Neural cell (in vitro differentiated cells): ENCODE data around the gene LRMDA. TPM values are rescaled to one million over a fixed set of nuclear protein-coding genes. Genes with fewer than 3 reads are reported as not detected.

Source experiments
- H2AFZ ChIP-seq: fragments of 200-600, 300-800 bp; sonication (generic), shearing (Covaris generic); 2 replicates; pipeline ENCODE4 v1.6.0; 2014; ENCODE audit warnings: low read depth, mild to moderate bottlenecking, antibody characterized with exemption, low read length, moderate library complexity
- H3F3A ChIP-seq: fragments of 200-600 bp; shearing (Covaris generic); 2 replicates; pipeline ENCODE4 v1.6.1; 2016; ENCODE audit warnings: mild to moderate bottlenecking, moderate library complexity, mixed read lengths, antibody characterized with exemption, low read length; ENCODE audit not compliant: insufficient read depth, poor library complexity, severe bottlenecking
- H3K27ac ChIP-seq: fragments of 200-600, 300-800 bp; sonication (generic), shearing (Covaris generic); 2 replicates; pipeline ENCODE4 v1.5.1; 2014; ENCODE audit warnings: mild to moderate bottlenecking, low read length, moderate library complexity
- H3K27me3 ChIP-seq: fragments of 300-800, 200-600 bp; sonication (generic), shearing (Covaris generic); 2 replicates; pipeline ENCODE4 v1.6.0; 2014; ENCODE audit warnings: mild to moderate bottlenecking, low read depth, low read length, moderate library complexity; ENCODE audit not compliant: insufficient read depth
- H3K36me3 ChIP-seq: fragments of 300-800, 200-600 bp; sonication (generic), shearing (Covaris generic); 2 replicates; pipeline ENCODE4 v1.5.1; 2014; ENCODE audit warnings: mild to moderate bottlenecking, antibody characterized with exemption, low read length, moderate library complexity; ENCODE audit not compliant: insufficient read depth
- H3K4me2 ChIP-seq: fragments of 300-800, 200-600 bp; sonication (generic), shearing (Covaris generic); 2 replicates; pipeline ENCODE4 v1.6.0; 2014; ENCODE audit warnings: mild to moderate bottlenecking, low read length
- H3K4me3 ChIP-seq: fragments of 300-800, 200-600 bp; sonication (generic), shearing (Covaris generic); 2 replicates; pipeline ENCODE4 v1.5.1; 2014; ENCODE audit warnings: mild to moderate bottlenecking, low read length, moderate library complexity
- H3K79me2 ChIP-seq: fragments of 200-600 bp; shearing (Covaris generic); replicated peaks from 2 replicates; pipeline ENCODE4 v1.6.0; 2014; ENCODE audit warnings: mild to moderate bottlenecking, low read length, moderate library complexity; ENCODE audit not compliant: insufficient read depth
- H3K9ac ChIP-seq: fragments of 300-800, 200-600 bp; sonication (generic), shearing (Covaris generic); 2 replicates; pipeline ENCODE4 v1.6.1; 2016; ENCODE audit warnings: mild to moderate bottlenecking, low read length, mixed read lengths
- H3K9me2 ChIP-seq: fragments of 200-600 bp; shearing (Covaris generic); 2 replicates; pipeline ENCODE4 v1.6.1; 2016; ENCODE audit warnings: mild to moderate bottlenecking, low read length, mixed read lengths; ENCODE audit not compliant: insufficient read depth
- H3K9me3 ChIP-seq: fragments of 200-600, 300-800 bp; sonication (generic), shearing (Covaris generic); 2 replicates; pipeline ENCODE4 v1.6.1; 2016; ENCODE audit warnings: mild to moderate bottlenecking, mixed run types, low read length, moderate library complexity, mixed read lengths
- H4K20me1 ChIP-seq: fragments of 200-600 bp; shearing (Covaris generic); 2 replicates; pipeline ENCODE4 v1.6.1; 2016; ENCODE audit warnings: mild to moderate bottlenecking, mixed run types; ENCODE audit not compliant: insufficient read depth
- EP300 ChIP-seq: fragments of 450-650 bp; conservative IDR thresholded peaks from 2 replicates; pipeline ENCODE4 v1.6.1; 2014; ENCODE audit warnings: antibody characterized with exemption, mild to moderate bottlenecking, moderate library complexity; ENCODE audit not compliant: poor library complexity, severe bottlenecking
- EZH2 ChIP-seq: fragments of 200-600, 300-800 bp; shearing (Covaris generic), sonication (generic); IDR thresholded peaks from 2 replicates; pipeline ENCODE4 v1.6.1; 2014; ENCODE audit warnings: antibody characterized with exemption, low read length, borderline replicate concordance, mild to moderate bottlenecking; ENCODE audit not compliant: insufficient read depth, poor library complexity, severe bottlenecking
- MXI1 ChIP-seq: fragments of 450-650 bp; conservative IDR thresholded peaks from 2 replicates; pipeline ENCODE4 v1.6.1; 2014; ENCODE audit warnings: antibody characterized with exemption, mild to moderate bottlenecking; ENCODE audit not compliant: poor library complexity, severe bottlenecking
- POLR2AphosphoS5 ChIP-seq: IDR thresholded peaks from 2 replicates; pipeline ENCODE4 v1.6.1; 2012
- RAD21 ChIP-seq: fragments of 450-650 bp; conservative IDR thresholded peaks from 2 replicates; pipeline ENCODE4 v1.6.1; 2014; ENCODE audit warnings: antibody characterized with exemption, mild to moderate bottlenecking, moderate library complexity
- SMC3 ChIP-seq: fragments of 450-650 bp; conservative IDR thresholded peaks from 2 replicates; pipeline ENCODE4 v1.6.1; 2014; ENCODE audit warnings: antibody characterized with exemption, mild to moderate bottlenecking, moderate library complexity; ENCODE audit not compliant: poor library complexity
- TAF1 ChIP-seq: IDR thresholded peaks from 2 replicates; pipeline ENCODE4 v1.6.1; 2012; ENCODE audit warnings: low read depth
- polyA plus RNA-seq: library from polyadenylated mRNA; depleted of rRNA; stranded (reverse); fragments of >200 nt; gene quantifications from 2 replicates; pipeline ENCODE4 v1.2.3, GENCODE V29; 2014
- TF ChIP-seq, protein P1 (sequence below): IDR thresholded peaks from 2 replicates; pipeline ENCODE4 v1.6.1; 2012; ENCODE audit warnings: borderline replicate concordance
- TF ChIP-seq, protein P2 (sequence below): fragments of 450-650 bp; IDR thresholded peaks from 2 replicates; pipeline ENCODE4 v1.5.1; 2014; ENCODE audit warnings: antibody characterized with exemption, mild to moderate bottlenecking, moderate library complexity; ENCODE audit not compliant: poor library complexity, severe bottlenecking

LRMDA gene
- polyA plus RNA-seq, 1 donor from 2014 or later: 5.6 TPM

DNA sequence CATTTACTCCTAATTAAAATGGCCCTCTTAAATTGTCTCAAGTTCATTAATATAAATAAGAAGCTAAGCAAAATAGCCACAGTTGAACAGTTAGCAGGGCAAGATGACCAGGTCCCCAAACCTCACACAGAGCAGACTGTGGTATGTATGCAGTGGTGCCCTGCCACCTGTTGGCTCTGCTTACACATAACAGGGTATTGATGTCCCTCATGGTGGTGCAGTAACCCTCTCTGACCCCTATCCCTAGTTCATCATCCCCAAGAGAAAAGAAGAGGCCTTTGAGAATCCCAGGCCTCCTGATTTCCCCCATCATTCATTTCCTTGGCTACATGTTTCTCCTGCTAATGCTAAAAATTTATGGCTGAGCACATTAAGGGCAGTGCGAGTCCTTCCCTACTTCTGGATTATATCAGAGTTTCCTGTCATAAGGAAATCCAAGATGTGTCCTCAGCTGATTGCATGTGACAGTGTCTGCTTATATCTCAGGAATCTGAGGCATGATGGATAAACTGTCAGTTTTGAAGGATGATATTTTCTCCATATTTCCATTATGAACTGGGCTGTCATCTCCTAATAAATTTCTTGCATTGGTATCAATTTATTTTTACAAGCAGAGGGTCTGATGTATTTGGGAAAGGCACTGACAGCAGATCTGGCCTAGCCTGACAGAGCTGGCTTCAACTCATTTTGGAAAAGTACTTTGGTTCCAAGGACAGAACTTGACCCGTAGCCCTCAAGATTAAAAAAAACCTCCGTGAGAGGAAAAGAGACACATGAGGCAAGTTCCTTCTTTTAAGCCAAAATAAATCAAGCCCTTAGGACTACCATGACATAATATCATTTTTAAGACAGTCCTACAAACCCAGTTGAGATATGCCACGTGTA lies 880.6 kb downstream of the LRMDA start:
- Histone ChIP-seq H2AFZ (no peak overlapping the region), H3K79me2 (no peaks in the 10 kb centered on the region), H3K4me2 (no peak overlapping the region), H4K20me1 (no peaks in the 10 kb centered on the region), H3K36me3 (no peaks in the 10 kb centered on the region), H3K27ac (no peak overlapping the region), H3F3A (no peaks in the 10 kb centered on the region), H3K9me3 (no peaks in the 10 kb centered on the region), H3K9me2 (no peaks in the 10 kb centered on the region), H3K27me3 (no peaks in the 10 kb centered on the region), H3K4me3 (no peak overlapping the region), H3K9ac (no peak overlapping the region)
- TF ChIP-seq EP300: peak; percentile 86
- TF ChIP-seq RAD21: no peak

DNA sequence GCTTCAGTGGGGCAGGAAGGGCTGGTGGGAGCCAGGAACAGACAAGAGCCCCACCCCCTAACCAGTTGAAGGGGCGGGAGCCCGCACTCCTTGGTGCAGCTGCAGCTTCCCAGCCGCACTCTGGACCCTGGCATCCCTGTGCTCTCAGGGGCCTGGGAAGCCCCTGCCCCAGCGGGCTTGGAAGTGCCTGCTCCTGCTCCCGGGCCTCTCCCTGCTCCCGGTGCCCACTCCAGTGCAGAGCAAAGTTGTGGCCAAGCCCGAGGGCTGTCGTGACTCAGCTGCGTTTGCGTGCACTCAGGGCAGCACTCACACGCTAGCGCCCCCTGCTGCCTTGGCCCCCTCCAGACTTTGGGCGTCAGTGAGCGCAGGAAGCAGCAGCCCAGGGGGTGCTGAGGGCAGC lies 883.8 kb downstream of the LRMDA start:
- H3K9ac ChIP-seq: no peak overlapping the region
- H4K20me1 ChIP-seq: no peaks in the 10 kb centered on the region
- H3K9me2 ChIP-seq: no peaks in the 10 kb centered on the region
- H2AFZ ChIP-seq: no peak overlapping the region
- no peaks in the 10 kb centered on the region for H3K9me3 ChIP-seq
- no peaks in the 10 kb centered on the region for H3K36me3 ChIP-seq
- H3K79me2 ChIP-seq: no peaks in the 10 kb centered on the region
- TF ChIP-seq, protein P1, sequence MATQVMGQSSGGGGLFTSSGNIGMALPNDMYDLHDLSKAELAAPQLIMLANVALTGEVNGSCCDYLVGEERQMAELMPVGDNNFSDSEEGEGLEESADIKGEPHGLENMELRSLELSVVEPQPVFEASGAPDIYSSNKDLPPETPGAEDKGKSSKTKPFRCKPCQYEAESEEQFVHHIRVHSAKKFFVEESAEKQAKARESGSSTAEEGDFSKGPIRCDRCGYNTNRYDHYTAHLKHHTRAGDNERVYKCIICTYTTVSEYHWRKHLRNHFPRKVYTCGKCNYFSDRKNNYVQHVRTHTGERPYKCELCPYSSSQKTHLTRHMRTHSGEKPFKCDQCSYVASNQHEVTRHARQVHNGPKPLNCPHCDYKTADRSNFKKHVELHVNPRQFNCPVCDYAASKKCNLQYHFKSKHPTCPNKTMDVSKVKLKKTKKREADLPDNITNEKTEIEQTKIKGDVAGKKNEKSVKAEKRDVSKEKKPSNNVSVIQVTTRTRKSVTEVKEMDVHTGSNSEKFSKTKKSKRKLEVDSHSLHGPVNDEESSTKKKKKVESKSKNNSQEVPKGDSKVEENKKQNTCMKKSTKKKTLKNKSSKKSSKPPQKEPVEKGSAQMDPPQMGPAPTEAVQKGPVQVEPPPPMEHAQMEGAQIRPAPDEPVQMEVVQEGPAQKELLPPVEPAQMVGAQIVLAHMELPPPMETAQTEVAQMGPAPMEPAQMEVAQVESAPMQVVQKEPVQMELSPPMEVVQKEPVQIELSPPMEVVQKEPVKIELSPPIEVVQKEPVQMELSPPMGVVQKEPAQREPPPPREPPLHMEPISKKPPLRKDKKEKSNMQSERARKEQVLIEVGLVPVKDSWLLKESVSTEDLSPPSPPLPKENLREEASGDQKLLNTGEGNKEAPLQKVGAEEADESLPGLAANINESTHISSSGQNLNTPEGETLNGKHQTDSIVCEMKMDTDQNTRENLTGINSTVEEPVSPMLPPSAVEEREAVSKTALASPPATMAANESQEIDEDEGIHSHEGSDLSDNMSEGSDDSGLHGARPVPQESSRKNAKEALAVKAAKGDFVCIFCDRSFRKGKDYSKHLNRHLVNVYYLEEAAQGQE: no peak
- TF ChIP-seq MXI1 (no peak), EZH2 (no peak), POLR2AphosphoS5 (no peak), TAF1 (no peak), RAD21 (no peak), SMC3 (no peak), EP300 (no peak)
- TF ChIP-seq, protein P2, sequence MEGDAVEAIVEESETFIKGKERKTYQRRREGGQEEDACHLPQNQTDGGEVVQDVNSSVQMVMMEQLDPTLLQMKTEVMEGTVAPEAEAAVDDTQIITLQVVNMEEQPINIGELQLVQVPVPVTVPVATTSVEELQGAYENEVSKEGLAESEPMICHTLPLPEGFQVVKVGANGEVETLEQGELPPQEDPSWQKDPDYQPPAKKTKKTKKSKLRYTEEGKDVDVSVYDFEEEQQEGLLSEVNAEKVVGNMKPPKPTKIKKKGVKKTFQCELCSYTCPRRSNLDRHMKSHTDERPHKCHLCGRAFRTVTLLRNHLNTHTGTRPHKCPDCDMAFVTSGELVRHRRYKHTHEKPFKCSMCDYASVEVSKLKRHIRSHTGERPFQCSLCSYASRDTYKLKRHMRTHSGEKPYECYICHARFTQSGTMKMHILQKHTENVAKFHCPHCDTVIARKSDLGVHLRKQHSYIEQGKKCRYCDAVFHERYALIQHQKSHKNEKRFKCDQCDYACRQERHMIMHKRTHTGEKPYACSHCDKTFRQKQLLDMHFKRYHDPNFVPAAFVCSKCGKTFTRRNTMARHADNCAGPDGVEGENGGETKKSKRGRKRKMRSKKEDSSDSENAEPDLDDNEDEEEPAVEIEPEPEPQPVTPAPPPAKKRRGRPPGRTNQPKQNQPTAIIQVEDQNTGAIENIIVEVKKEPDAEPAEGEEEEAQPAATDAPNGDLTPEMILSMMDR: no peak
- H3K27me3 ChIP-seq: no peaks in the 10 kb centered on the region
- H3K4me3 ChIP-seq: no peak overlapping the region
- no peak overlapping the region for H3K4me2 ChIP-seq
- H3K27ac ChIP-seq: no peak overlapping the region
- no peaks in the 10 kb centered on the region for H3F3A ChIP-seq
